ENCODE results near the gene DDX56. TPM values are rescaled to one million over a fixed set of nuclear protein-coding genes. Genes with fewer than 3 reads are reported as not detected.

DDX56 gene
- polyA plus RNA-seq, 3 donors: 32.2 to 69.3 (median 33.9) TPM

DNA sequence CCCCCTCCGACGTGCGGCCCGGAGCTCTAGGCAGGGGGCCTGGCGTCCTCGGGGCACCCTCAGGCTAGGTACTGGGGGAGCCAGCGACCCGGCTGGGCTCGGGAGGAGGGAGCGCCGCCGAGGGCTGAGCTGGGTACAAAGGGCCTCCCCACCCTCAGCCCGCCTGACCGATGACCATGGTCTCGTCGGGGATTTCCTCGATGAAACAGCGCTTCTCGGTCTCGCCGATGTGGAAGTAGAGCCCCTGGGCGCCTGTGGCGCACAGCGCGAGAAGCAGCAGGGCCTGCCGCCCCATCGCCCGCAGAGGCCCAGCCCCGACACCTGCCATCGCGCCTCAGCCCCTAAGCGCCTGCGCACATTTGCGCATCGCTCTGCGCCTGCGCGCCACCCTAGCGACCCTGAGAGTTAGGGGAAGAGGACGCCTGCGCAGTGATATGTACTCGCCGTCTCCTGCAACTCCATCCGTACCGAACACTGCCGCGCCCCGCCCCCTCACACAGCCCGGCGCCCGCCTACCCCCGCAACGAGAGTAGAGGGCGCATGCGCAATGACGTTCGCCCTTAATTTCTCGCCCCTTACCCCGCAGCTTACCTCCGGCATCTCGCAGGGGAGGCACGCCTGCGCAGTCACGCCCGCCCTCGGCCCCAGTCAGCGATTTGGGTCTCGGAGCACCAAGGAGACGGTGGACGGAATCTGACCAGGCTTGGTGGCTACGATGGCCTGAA, 8.3 kb upstream of the DDX56 start, which contains the start of gene TMED4:
TMED4 (minus strand) TSS at position 353 of the 725 bp plus-strand sequence; CDS start at position 328, 25 bp downstream.
- H3K4me1 ChIP-seq (ENCODE audit: control insufficient read depth in 1 of 2, insufficient read depth in 2 of 2, low read length in 2 of 2): peaks cover 18 to 22% of the 10 kb centered on the region in 2 donors
- H3K4me3 Mint-ChIP-seq: peak within 1 kb of the TSS; percentile 87 to 95
- H3K27me3 Mint-ChIP-seq (ENCODE audit: low read depth in 3 of 3): no peaks in the 10 kb centered on the region

More for the DNA sequence above, 8.3 kb upstream of the DDX56 start, which contains the start of gene TMED4:
- peaks cover 22 to 25% of the 10 kb centered on the region in 2 donors for H3K36me3 ChIP-seq (replicated peaks in 1 of 2; ENCODE audit: control insufficient read depth in 1 of 2, insufficient read depth in 2 of 2, low read length in 2 of 2)
- peak within 1 kb of the TSS; percentile 94 for H3K9ac ChIP-seq (ENCODE audit: insufficient read depth, low read length, poor library complexity, severe bottlenecking)
- Mint-ChIP-seq H3K4me1 (peaks cover 20% of the 10 kb centered on the region), H3K9me3 (no peaks in the 10 kb centered on the region), H3K27ac (peak within 1 kb of the TSS; percentile 97 to 99 (median 99)), H3K36me3 (peaks cover 23 to 33% of the 10 kb centered on the region in 2 donors)
- peaks cover 38% of the 10 kb centered on the region for H3K79me2 ChIP-seq (ENCODE audit: insufficient read depth, low read length)
- peak within 1 kb of the TSS; percentile 79 for H3K4me2 ChIP-seq (replicated peaks; ENCODE audit: extremely low read depth, low read length, poor library complexity, severe bottlenecking)
- under 1% methylated on average over 64 of the region's 71 CpGs for WGBS (ENCODE audit: insufficient coverage)
- peak; percentile 99 for DNase-seq
- H3K27ac ChIP-seq (ENCODE audit: low read depth in 1 of 2, low read length in 2 of 2): peak within 1 kb of the TSS; percentile 94 to 99
- intact Hi-C loops (cut with micrococcal nuclease): loop anchor here (5.0 to 10.0 kb wide), 4 partner anchors 53 to 530 kb away; partner anchors contain the start of genes H2AZ2 (in 1 of the 2), PURB (in 1 of the 2) and TBRG4 (in 1 of the 2)
- H3K27me3 ChIP-seq (ENCODE audit: control insufficient read depth in 2 of 2, insufficient read depth in 2 of 2, low read length in 2 of 2): no peaks in the 10 kb centered on the region
- no peaks in the 10 kb centered on the region for H3K9me3 ChIP-seq (replicated peaks in 1 of 2; ENCODE audit: control insufficient read depth in 1 of 2, insufficient read depth in 1 of 2, low read length in 2 of 2)
- peak within 1 kb of the TSS; percentile 69 to 90 (median 81) for H3K4me3 ChIP-seq (replicated peaks in 1 of 3; ENCODE audit: low read depth in 2 of 3, low read length in 3 of 3)
- peak within 1 kb of the TSS; percentile 79 for H2AFZ ChIP-seq (ENCODE audit: insufficient read depth, low read depth, low read length, poor library complexity, severe bottlenecking)
- H4K20me1 ChIP-seq (ENCODE audit: insufficient read depth, low read length): no peaks in the 10 kb centered on the region
- TF ChIP-seq, protein P1, sequence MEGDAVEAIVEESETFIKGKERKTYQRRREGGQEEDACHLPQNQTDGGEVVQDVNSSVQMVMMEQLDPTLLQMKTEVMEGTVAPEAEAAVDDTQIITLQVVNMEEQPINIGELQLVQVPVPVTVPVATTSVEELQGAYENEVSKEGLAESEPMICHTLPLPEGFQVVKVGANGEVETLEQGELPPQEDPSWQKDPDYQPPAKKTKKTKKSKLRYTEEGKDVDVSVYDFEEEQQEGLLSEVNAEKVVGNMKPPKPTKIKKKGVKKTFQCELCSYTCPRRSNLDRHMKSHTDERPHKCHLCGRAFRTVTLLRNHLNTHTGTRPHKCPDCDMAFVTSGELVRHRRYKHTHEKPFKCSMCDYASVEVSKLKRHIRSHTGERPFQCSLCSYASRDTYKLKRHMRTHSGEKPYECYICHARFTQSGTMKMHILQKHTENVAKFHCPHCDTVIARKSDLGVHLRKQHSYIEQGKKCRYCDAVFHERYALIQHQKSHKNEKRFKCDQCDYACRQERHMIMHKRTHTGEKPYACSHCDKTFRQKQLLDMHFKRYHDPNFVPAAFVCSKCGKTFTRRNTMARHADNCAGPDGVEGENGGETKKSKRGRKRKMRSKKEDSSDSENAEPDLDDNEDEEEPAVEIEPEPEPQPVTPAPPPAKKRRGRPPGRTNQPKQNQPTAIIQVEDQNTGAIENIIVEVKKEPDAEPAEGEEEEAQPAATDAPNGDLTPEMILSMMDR (IDR thresholded peaks at IDR 0.05): no peak

Measured in CD14-positive monocyte (primary cell).